ENCODE data around the gene ZNF679.

DNA sequence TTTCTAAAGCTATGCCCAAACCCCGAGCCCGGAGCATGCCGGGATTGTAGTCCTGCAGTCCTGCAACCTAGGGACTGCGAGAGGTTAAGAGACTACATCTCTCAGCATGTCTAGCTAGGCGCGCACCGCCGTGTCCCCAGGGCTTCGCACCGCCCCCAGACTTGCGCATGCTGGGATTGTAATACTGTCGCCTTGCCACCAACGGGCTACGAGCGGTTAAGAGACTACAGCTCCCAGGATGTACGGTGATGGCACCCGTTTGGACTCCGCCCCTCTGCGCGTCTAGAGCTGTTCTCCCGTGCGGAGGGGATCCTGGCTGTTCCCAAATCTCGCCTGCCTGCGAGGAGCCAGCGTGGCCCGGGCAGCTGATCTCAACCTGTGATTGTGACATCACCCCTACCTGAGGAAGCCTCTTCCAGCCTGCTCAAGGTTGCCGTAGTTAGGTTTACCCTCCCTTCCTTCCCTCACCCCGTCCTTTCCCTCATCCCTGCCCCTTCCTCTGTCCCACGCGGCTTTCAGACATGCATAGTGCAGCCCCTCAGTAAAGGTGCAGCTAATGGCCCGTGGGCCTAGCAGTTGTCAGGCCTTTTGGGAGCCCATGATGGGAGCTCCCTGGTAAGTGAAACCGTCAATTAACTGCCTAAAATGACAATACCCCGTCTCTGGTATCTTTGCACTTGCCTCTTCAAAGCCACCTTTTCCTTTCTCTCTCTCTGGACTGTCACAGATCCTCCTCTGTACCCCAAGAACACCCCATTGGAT is 79.2 kb downstream of the ZNF679 start:
- TF ChIP-seq, protein P1, sequence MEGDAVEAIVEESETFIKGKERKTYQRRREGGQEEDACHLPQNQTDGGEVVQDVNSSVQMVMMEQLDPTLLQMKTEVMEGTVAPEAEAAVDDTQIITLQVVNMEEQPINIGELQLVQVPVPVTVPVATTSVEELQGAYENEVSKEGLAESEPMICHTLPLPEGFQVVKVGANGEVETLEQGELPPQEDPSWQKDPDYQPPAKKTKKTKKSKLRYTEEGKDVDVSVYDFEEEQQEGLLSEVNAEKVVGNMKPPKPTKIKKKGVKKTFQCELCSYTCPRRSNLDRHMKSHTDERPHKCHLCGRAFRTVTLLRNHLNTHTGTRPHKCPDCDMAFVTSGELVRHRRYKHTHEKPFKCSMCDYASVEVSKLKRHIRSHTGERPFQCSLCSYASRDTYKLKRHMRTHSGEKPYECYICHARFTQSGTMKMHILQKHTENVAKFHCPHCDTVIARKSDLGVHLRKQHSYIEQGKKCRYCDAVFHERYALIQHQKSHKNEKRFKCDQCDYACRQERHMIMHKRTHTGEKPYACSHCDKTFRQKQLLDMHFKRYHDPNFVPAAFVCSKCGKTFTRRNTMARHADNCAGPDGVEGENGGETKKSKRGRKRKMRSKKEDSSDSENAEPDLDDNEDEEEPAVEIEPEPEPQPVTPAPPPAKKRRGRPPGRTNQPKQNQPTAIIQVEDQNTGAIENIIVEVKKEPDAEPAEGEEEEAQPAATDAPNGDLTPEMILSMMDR (IDR thresholded peaks at IDR 0.05): peak in 2 of 3 donors; percentile 22 to 24
- TF ChIP-seq EP300 (IDR thresholded peaks at IDR 0.05): no peak

All from ovary (tissue), 3 donors.